ENCODE measurements around the gene CLDN5. TPM values are rescaled to one million over a fixed set of nuclear protein-coding genes. Genes with fewer than 3 reads are reported as not detected.

CLDN5 gene
- total and polyA plus RNA-seq, 2 experiments from 2014 or later, result 2.0 to 3.2 TPM

- Mint-ChIP-seq H3K9me3 (no peaks in the 10 kb centered on the region), H3K36me3 (ENCODE audit: low read depth) (peaks cover 54% of the 10 kb centered on the region), H3K27ac (no peak overlapping the region), H3K4me3 (no peak overlapping the region), H3K27me3 (ENCODE audit: insufficient read depth, low read depth, poor library complexity) (no peaks in the 10 kb centered on the region), H3K4me1 (peaks cover 10% of the 10 kb centered on the region)
- DNase-seq (ENCODE audit: low spot score) (no peak), ATAC-seq (peak; percentile 32; the same call in 1 of the 3 replicates)
- H3K27ac ChIP-seq (ENCODE audit: low read depth), result no peak overlapping the region
- no peaks in the 10 kb centered on the region for H3F3A ChIP-seq (replicated peaks; ENCODE audit: low read depth)
- TF ChIP-seq CTCF (conservative IDR thresholded peaks at IDR 0.05; ENCODE audit: low read depth in 2 of 2) (0 out of 4 replicates have a peak, but pooled peaks of 1 of the 2 experiments have one; percentile 11), ZNF114 (CRISPR knock-in tag; IDR thresholded peaks at IDR 0.05) (no peak)
- no peaks in the 10 kb centered on the region for H3K27me3 ChIP-seq (ENCODE audit: insufficient read depth)
- peaks cover 6% of the 10 kb centered on the region; the same call in 1 of the 2 replicates for H3K4me1 ChIP-seq (ENCODE audit: insufficient read depth)
- peaks cover 49% of the 10 kb centered on the region for H3K79me2 ChIP-seq (replicated peaks; ENCODE audit: insufficient read depth)
- peaks cover 34% of the 10 kb centered on the region for H4K20me1 ChIP-seq (replicated peaks; ENCODE audit: insufficient read depth)
- H3K4me2 ChIP-seq, result no peak overlapping the region
- H3K36me3 ChIP-seq (ENCODE audit: insufficient read depth), result peaks cover 27% of the 10 kb centered on the region; the same call in 1 of the 2 replicates
- no peak overlapping the region for H3K4me3 ChIP-seq
- no peak overlapping the region for H2AFZ ChIP-seq
- no peaks in the 10 kb centered on the region for H3K9me2 ChIP-seq (ENCODE audit: insufficient read depth)
These were observed 50.6 kb downstream of the CLDN5 start for GRCh38 chr22:19473578-19473977.

Other genes starting within 250 kb of the CLDN5 start
- 13.4 and 15.1 TPM in 2 replicates for gene CLTCL1, start 232.7 kb downstream of the CLDN5 start, total RNA-seq (2014; rRNA removed; shearing (Covaris generic))
- 5.4 and 6.6 TPM in 2 replicates for gene CLTCL1, start 232.7 kb downstream of the CLDN5 start, polyA plus RNA-seq (2016; fragmentation: Nextera tagmentation; extraction: Ambion mirVana)
- 55.5 and 58.3 TPM in 2 replicates for gene HIRA, start 92.7 kb downstream of the CLDN5 start, total RNA-seq (2014; rRNA removed; shearing (Covaris generic))
- gene HIRA, start 92.7 kb downstream of the CLDN5 start, polyA plus RNA-seq (2016; fragmentation: Nextera tagmentation; extraction: Ambion mirVana), result 9.4 and 10.0 TPM in 2 replicates
- 15.2 and 15.5 TPM in 2 replicates for gene MRPL40, start 91.9 kb downstream of the CLDN5 start, total RNA-seq (2014; rRNA removed; shearing (Covaris generic))
- gene MRPL40, start 91.9 kb downstream of the CLDN5 start, polyA plus RNA-seq (2016; fragmentation: Nextera tagmentation; extraction: Ambion mirVana), result 53.5 and 56.1 TPM in 2 replicates
- 24.5 and 40.2 TPM in 2 replicates for gene C22orf39, start 76.7 kb downstream of the CLDN5 start, total RNA-seq (2014; rRNA removed; shearing (Covaris generic))
- 37.4 and 38.3 TPM in 2 replicates for gene C22orf39, start 76.7 kb downstream of the CLDN5 start, polyA plus RNA-seq (2016; fragmentation: Nextera tagmentation; extraction: Ambion mirVana)
- 53.5 and 54.1 TPM in 2 replicates for gene UFD1, start 45.2 kb downstream of the CLDN5 start, total RNA-seq (2014; rRNA removed; shearing (Covaris generic))
- 80.3 and 93.8 TPM in 2 replicates for gene UFD1, start 45.2 kb downstream of the CLDN5 start, polyA plus RNA-seq (2016; fragmentation: Nextera tagmentation; extraction: Ambion mirVana)
- gene CDC45, start 44.5 kb downstream of the CLDN5 start, total RNA-seq (2014; rRNA removed; shearing (Covaris generic)), result 23.8 and 29.0 TPM in 2 replicates
- gene CDC45, start 44.5 kb downstream of the CLDN5 start, polyA plus RNA-seq (2016; fragmentation: Nextera tagmentation; extraction: Ambion mirVana), result 30.3 and 30.4 TPM in 2 replicates
- gene SEPTIN5, start 190.1 kb upstream of the CLDN5 start, total RNA-seq (2014; rRNA removed; shearing (Covaris generic)), result 7.7 and 17.2 TPM in 2 replicates
- 4.3 and 5.6 TPM in 2 replicates for gene SEPTIN5, start 190.1 kb upstream of the CLDN5 start, polyA plus RNA-seq (2016; fragmentation: Nextera tagmentation; extraction: Ambion mirVana)
- gene GP1BB, start 199.1 kb upstream of the CLDN5 start, total RNA-seq (2014; rRNA removed; shearing (Covaris generic)), result 1.3 TPM in 1 of 2 replicates, not detected in the other
- 0.53 and 1.1 TPM in 2 replicates for gene GP1BB, start 199.1 kb upstream of the CLDN5 start, polyA plus RNA-seq (2016; fragmentation: Nextera tagmentation; extraction: Ambion mirVana)
- gene TBX1, start 236.4 kb upstream of the CLDN5 start, total RNA-seq (2014; rRNA removed; shearing (Covaris generic)), result 0.23 and 0.66 TPM in 2 replicates
- 0.19 TPM in 2 replicates for gene TBX1, start 236.4 kb upstream of the CLDN5 start, polyA plus RNA-seq (2016; fragmentation: Nextera tagmentation; extraction: Ambion mirVana)